SK-N-SH (cell line): ENCODE results near the gene ATP6V1C2.

Experiments
- CHD2 ChIP-seq: fragments of 150-350 bp; IDR thresholded peaks from 2 replicates; pipeline ENCODE4 v1.6.1; 2018; ENCODE audit warnings: low read length; ENCODE audit not compliant: partially characterized antibody
- ELF1 ChIP-seq: IDR thresholded peaks from 2 replicates; pipeline ENCODE4 v1.4.0; 2012
- EP300 ChIP-seq, 2 experiments: IDR thresholded peaks; 2 replicates each; pipeline versions ENCODE4 v1.4.0 to v1.6.1; 2012; ENCODE audit warnings: borderline replicate concordance in 1 of 2, low read depth in 1 of 2, low read length in 1 of 2
- EZH2phosphoT487 ChIP-seq: fragments of 200-600 bp; sonication (generic); IDR thresholded peaks from 2 replicates; pipeline ENCODE4 v1.6.1; 2017; ENCODE audit warnings: low read depth, mixed run types, mild to moderate bottlenecking, antibody characterized with exemption, moderate library complexity, borderline replicate concordance
- JUND ChIP-seq: IDR thresholded peaks from 2 replicates; pipeline ENCODE4 v1.4.0; 2012
- RAD21 ChIP-seq: IDR thresholded peaks from 2 replicates; pipeline ENCODE4 v1.6.1; 2012; ENCODE audit warnings: mild to moderate bottlenecking, low read length
- TEAD4 ChIP-seq: IDR thresholded peaks from 2 replicates; pipeline ENCODE4 v1.4.0; 2012; ENCODE audit warnings: mild to moderate bottlenecking, borderline replicate concordance; ENCODE audit not compliant: insufficient read depth
- YY1 ChIP-seq: IDR thresholded peaks from 2 replicates; pipeline ENCODE4 v1.4.0; 2012; ENCODE audit warnings: low read depth, mild to moderate bottlenecking
- TF ChIP-seq, protein P1 (sequence below): IDR thresholded peaks from 2 replicates; pipeline ENCODE4 v1.4.0; 2012; ENCODE audit warnings: low read depth, borderline replicate concordance
- TF ChIP-seq, protein P2 (sequence below): fragments of 200-600 bp; sonication (generic); IDR thresholded peaks from 2 replicates; pipeline ENCODE4 v1.6.1; 2017; ENCODE audit warnings: antibody characterized with exemption, mild to moderate bottlenecking, moderate library complexity

DNA sequence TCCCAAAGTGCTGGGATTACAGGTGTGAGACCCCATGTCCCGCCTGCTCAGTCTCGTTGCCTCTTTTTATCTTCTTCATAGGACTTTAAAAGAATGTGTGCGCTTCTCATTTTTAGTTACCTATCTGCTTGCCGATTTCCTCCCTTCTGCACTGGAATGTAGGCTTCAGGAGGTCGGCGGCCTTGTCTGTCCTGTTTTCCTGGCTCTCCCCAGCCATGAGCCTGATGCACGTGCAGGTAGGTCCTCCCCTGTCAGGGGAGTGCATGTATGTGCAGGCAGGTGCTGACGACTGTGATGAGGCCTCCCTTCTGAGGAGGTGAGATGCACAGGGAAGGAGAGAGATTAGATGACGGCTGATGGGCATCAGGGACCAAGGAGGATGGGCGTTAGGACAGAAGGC lies 13.6 kb upstream of the ATP6V1C2 start:
- TF ChIP-seq JUND (no peak), RAD21 (no peak), EZH2phosphoT487 (no peak), YY1 (no peak), EP300 (IDR thresholded peaks at IDR 0.05; ENCODE audit: borderline replicate concordance in 1 of 2, low read depth in 1 of 2, low read length in 1 of 2) (no peak), TEAD4 (no peak), ELF1 (no peak), CHD2 (no peak)
- TF ChIP-seq, protein P1, sequence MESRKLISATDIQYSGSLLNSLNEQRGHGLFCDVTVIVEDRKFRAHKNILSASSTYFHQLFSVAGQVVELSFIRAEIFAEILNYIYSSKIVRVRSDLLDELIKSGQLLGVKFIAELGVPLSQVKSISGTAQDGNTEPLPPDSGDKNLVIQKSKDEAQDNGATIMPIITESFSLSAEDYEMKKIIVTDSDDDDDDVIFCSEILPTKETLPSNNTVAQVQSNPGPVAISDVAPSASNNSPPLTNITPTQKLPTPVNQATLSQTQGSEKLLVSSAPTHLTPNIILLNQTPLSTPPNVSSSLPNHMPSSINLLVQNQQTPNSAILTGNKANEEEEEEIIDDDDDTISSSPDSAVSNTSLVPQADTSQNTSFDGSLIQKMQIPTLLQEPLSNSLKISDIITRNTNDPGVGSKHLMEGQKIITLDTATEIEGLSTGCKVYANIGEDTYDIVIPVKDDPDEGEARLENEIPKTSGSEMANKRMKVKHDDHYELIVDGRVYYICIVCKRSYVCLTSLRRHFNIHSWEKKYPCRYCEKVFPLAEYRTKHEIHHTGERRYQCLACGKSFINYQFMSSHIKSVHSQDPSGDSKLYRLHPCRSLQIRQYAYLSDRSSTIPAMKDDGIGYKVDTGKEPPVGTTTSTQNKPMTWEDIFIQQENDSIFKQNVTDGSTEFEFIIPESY = no peak
- TF ChIP-seq, protein P2, sequence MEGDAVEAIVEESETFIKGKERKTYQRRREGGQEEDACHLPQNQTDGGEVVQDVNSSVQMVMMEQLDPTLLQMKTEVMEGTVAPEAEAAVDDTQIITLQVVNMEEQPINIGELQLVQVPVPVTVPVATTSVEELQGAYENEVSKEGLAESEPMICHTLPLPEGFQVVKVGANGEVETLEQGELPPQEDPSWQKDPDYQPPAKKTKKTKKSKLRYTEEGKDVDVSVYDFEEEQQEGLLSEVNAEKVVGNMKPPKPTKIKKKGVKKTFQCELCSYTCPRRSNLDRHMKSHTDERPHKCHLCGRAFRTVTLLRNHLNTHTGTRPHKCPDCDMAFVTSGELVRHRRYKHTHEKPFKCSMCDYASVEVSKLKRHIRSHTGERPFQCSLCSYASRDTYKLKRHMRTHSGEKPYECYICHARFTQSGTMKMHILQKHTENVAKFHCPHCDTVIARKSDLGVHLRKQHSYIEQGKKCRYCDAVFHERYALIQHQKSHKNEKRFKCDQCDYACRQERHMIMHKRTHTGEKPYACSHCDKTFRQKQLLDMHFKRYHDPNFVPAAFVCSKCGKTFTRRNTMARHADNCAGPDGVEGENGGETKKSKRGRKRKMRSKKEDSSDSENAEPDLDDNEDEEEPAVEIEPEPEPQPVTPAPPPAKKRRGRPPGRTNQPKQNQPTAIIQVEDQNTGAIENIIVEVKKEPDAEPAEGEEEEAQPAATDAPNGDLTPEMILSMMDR = no peak
